HEK293 (cell line): ENCODE measurements around the gene VRK2.

Source experiments
- CTCF ChIA-PET: fragments of 350-600 bp; formaldehyde crosslinking; extraction: SDS; loops from one replicate; lab custom pipeline; 2021; ENCODE audit warnings: antibody characterized with exemption; lab: Yijun Ruan, JAX
- POLR2A ChIA-PET: fragments of 300-600 bp; formaldehyde crosslinking; extraction: SDS; loops from one replicate; lab custom pipeline; 2020; ENCODE audit warnings: antibody characterized with exemption, inconsistent platforms; lab: Yijun Ruan, JAX
- H3K27ac ChIP-seq: fragments of 200-500 bp; sonication (Bioruptor generic); 2 replicates; pipeline ENCODE4 v1.5.1; 2014; ENCODE audit warnings: low read depth, low read length, control low read depth, inconsistent platforms; ENCODE audit errors: extremely low read depth
- H3K36me3 ChIP-seq, 2 experiments: fragments of 200-500 bp in 1 of 2; sonication (Bioruptor generic) in 1 of 2; 1 replicate in 1 of 2; 2 replicates in 1 of 2; pipeline ENCODE4 v1.5.1; 2014 to 2017; ENCODE audit warnings: inconsistent platforms in 2 of 2, low read length in 2 of 2; ENCODE audit not compliant: control insufficient read depth in 2 of 2, insufficient read depth in 1 of 2
- H3K4me1 ChIP-seq: fragments of 200-500 bp; sonication (Bioruptor generic); 2 replicates; pipeline ENCODE4 v1.5.1; 2014; ENCODE audit warnings: mild to moderate bottlenecking, low read length, inconsistent platforms; ENCODE audit not compliant: control insufficient read depth, insufficient read depth
- H3K4me3 ChIP-seq: 2 replicates; pipeline ENCODE4 v1.5.1; 2011; ENCODE audit warnings: low read depth, mild to moderate bottlenecking, control low read depth, low read length, moderate library complexity
- H3K9me3 ChIP-seq: fragments of 200-500 bp; sonication (Bioruptor generic); 2 replicates; pipeline ENCODE4 v1.5.1; 2014; ENCODE audit warnings: low read depth, low read length, inconsistent platforms; ENCODE audit not compliant: control insufficient read depth, insufficient read depth
- AEBP2 ChIP-seq: fragments of 450-650 bp; formaldehyde crosslinking; IDR thresholded peaks from 2 replicates; pipeline ENCODE4 v1.5.1; 2016; ENCODE audit warnings: missing biosample characterization, missing genetic modification characterization, borderline replicate concordance
- GLI4 ChIP-seq: fragments of 450-650 bp; formaldehyde crosslinking; IDR thresholded peaks from 2 replicates; pipeline ENCODE4 v1.5.1; 2016; ENCODE audit warnings: missing biosample characterization, missing genetic modification characterization
- KLF10 ChIP-seq: fragments of 450-650 bp; IDR thresholded peaks from 2 replicates; pipeline ENCODE4 v1.5.1; 2018; ENCODE audit warnings: missing biosample characterization, mild to moderate bottlenecking, missing genetic modification characterization
- MYNN ChIP-seq: fragments of 450-650 bp; formaldehyde crosslinking; IDR thresholded peaks from 2 replicates; pipeline ENCODE4 v1.5.1; 2016; ENCODE audit warnings: missing biosample characterization, missing genetic modification characterization, borderline replicate concordance
- MZF1 ChIP-seq: fragments of 450-650 bp; formaldehyde crosslinking; IDR thresholded peaks from 2 replicates; pipeline ENCODE4 v1.5.1; 2017; ENCODE audit warnings: missing biosample characterization, missing genetic modification characterization, borderline replicate concordance
- RBAK ChIP-seq: fragments of 450-650 bp; formaldehyde crosslinking; IDR thresholded peaks from 2 replicates; pipeline ENCODE4 v1.5.1; 2016; ENCODE audit warnings: missing biosample characterization, missing genetic modification characterization
- ZBTB49 ChIP-seq: fragments of 450-650 bp; formaldehyde crosslinking; IDR thresholded peaks from 2 replicates; pipeline ENCODE4 v1.5.1; 2016; ENCODE audit warnings: missing biosample characterization, missing genetic modification characterization, low read depth
- ZBTB7A ChIP-seq: fragments of 450-650 bp; formaldehyde crosslinking; IDR thresholded peaks from 2 replicates; pipeline ENCODE4 v1.5.1; 2016; ENCODE audit warnings: low read depth, missing biosample characterization, missing genetic modification characterization
- ZFP41 ChIP-seq: fragments of 450-650 bp; formaldehyde crosslinking; IDR thresholded peaks from 2 replicates; pipeline ENCODE4 v1.5.1; 2016; ENCODE audit warnings: missing biosample characterization, missing genetic modification characterization, borderline replicate concordance
- ZNF10 ChIP-seq: fragments of 450-650 bp; formaldehyde crosslinking; IDR thresholded peaks from 2 replicates; pipeline ENCODE4 v1.5.1; 2017; ENCODE audit warnings: missing biosample characterization, missing genetic modification characterization
- ZNF140 ChIP-seq: fragments of 450-650 bp; formaldehyde crosslinking; IDR thresholded peaks from 2 replicates; pipeline ENCODE4 v1.5.1; 2016; ENCODE audit warnings: missing biosample characterization, missing genetic modification characterization
- ZNF280D ChIP-seq: fragments of 450-650 bp; formaldehyde crosslinking; IDR thresholded peaks from 2 replicates; pipeline ENCODE4 v1.5.1; 2016; ENCODE audit warnings: missing biosample characterization, missing genetic modification characterization
- ZNF335 ChIP-seq: fragments of 450-650 bp; formaldehyde crosslinking; conservative IDR thresholded peaks from 2 replicates; pipeline ENCODE4 v1.5.1; 2016; ENCODE audit warnings: missing biosample characterization, missing genetic modification characterization
- ZNF37A ChIP-seq: fragments of 450-650 bp; IDR thresholded peaks from 2 replicates; pipeline ENCODE4 v1.5.1; 2018; ENCODE audit warnings: missing biosample characterization, missing genetic modification characterization
- ZNF426 ChIP-seq: fragments of 450-650 bp; formaldehyde crosslinking; IDR thresholded peaks from 2 replicates; pipeline ENCODE4 v1.5.1; 2017; ENCODE audit warnings: missing biosample characterization, missing genetic modification characterization, mild to moderate bottlenecking, inconsistent platforms, moderate library complexity
- ZNF449 ChIP-seq: fragments of 450-650 bp; formaldehyde crosslinking; IDR thresholded peaks from 2 replicates; pipeline ENCODE4 v1.5.1; 2017; ENCODE audit warnings: missing biosample characterization, mild to moderate bottlenecking, missing genetic modification characterization, moderate library complexity
- ZNF600 ChIP-seq: fragments of 450-650 bp; formaldehyde crosslinking; IDR thresholded peaks from 2 replicates; pipeline ENCODE4 v1.5.1; 2016; ENCODE audit warnings: missing biosample characterization, missing genetic modification characterization
- ZNF626 ChIP-seq: fragments of 450-650 bp; sonication (Bioruptor Pico); formaldehyde crosslinking; IDR thresholded peaks from 2 replicates; pipeline ENCODE4 v1.5.1; 2018; ENCODE audit warnings: missing biosample characterization, missing genetic modification characterization, inconsistent platforms
- ZNF645 ChIP-seq: fragments of 450-650 bp; formaldehyde crosslinking; IDR thresholded peaks from 2 replicates; pipeline ENCODE4; 2016; ENCODE audit warnings: missing biosample characterization, missing genetic modification characterization
- TF ChIP-seq, protein P1 (sequence below): fragments of 450-650 bp; IDR thresholded peaks from 2 replicates; pipeline ENCODE4 v1.5.1; 2018; ENCODE audit warnings: missing biosample characterization, missing genetic modification characterization

The VRK2 gene

DNA sequence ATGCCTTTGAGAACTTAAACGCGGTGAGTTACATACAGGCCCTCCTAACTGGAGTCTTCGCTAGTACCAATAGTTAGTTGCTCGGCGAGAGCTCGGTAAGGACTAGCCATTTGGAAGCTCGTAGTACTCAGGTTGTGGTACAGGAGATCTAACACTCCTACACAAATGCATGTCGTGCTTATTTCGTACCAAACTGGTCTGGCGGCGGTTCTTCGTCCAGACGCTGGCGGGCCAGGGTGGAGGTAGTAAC is 346 bp upstream of the VRK2 start:
- ChIA-PET CTCF (interaction anchor here (0.6 kb wide), 1 partner anchor 12 kb away, joined by 4 read pairs; no protein-coding TSS in a partner anchor), POLR2A (interaction anchor here (0.7 to 1.5 kb wide), 9 partner anchors 12 to 216 kb away, joined by 3 to 4 read pairs (median 3); partner anchors contain the start of gene FANCL)
- H3K4me1 ChIP-seq, result peaks cover 7% of the 10 kb centered on the region; the same call in 1 of the 2 replicates
- peak overlapping the region; percentile 76 for H3K4me3 ChIP-seq
- TF ChIP-seq ZNF645 (tag by site-specific recombination) (no peak), MZF1 (tag by site-specific recombination) (0 out of 2 replicates have a peak, but pooled peaks have one; percentile 40), ZBTB49 (no peak), ZFP41 (tag by site-specific recombination) (no peak), ZNF335 (peak; percentile 7; the same call in 1 of the 2 replicates), GLI4 (tag by site-specific recombination) (no peak), ZNF426 (tag by site-specific recombination) (no peak), MYNN (tag by site-specific recombination) (no peak), ZBTB7A (tag by site-specific recombination) (no peak), ZNF600 (tag by site-specific recombination) (peak; percentile 70; the same call in 1 of the 2 replicates), AEBP2 (no peak), RBAK (no peak), KLF10 (no peak), ZNF37A (tag by site-specific recombination) (no peak), ZNF626 (no peak), ZNF10 (tag by site-specific recombination) (no peak)
- TF ChIP-seq, protein P1, sequence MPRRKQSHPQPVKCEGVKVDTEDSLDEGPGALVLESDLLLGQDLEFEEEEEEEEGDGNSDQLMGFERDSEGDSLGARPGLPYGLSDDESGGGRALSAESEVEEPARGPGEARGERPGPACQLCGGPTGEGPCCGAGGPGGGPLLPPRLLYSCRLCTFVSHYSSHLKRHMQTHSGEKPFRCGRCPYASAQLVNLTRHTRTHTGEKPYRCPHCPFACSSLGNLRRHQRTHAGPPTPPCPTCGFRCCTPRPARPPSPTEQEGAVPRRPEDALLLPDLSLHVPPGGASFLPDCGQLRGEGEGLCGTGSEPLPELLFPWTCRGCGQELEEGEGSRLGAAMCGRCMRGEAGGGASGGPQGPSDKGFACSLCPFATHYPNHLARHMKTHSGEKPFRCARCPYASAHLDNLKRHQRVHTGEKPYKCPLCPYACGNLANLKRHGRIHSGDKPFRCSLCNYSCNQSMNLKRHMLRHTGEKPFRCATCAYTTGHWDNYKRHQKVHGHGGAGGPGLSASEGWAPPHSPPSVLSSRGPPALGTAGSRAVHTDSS (tag by site-specific recombination), result no peak
- H3K27ac ChIP-seq, result peak overlapping the region; percentile 92
- H3K36me3 ChIP-seq, result peaks cover 0 to 9% of the 10 kb centered on the region in 2 experiments; a peak in 1 of 3 replicates
- H3K9me3 ChIP-seq, result no peaks in the 10 kb centered on the region

GRCh38 chr2:58047373-58047935 is 848 bp downstream of the VRK2 start:
- ChIA-PET POLR2A (interaction anchor here (0.8 to 1.2 kb wide), 2 partner anchors 53 to 287 kb away, joined by 3 read pairs; no protein-coding TSS in a partner anchor), CTCF (no interaction called here)

More at GRCh38 chr2:58047373-58047935, 848 bp downstream of the VRK2 start:
- Histone ChIP-seq H3K27ac (peak overlapping the region; percentile 92), H3K9me3 (no peaks in the 10 kb centered on the region), H3K4me1 (peaks cover 7% of the 10 kb centered on the region; the same call in 1 of the 2 replicates), H3K4me3 (peak overlapping the region; percentile 76), H3K36me3 (peaks cover 0 to 11% of the 10 kb centered on the region in 2 experiments; a peak in 1 of 3 replicates)
- no peak for TF ChIP-seq ZNF140 (tag by site-specific recombination)
- TF ChIP-seq ZNF449 (tag by site-specific recombination), result 0 out of 2 replicates have a peak, but pooled peaks have one; percentile 8
- TF ChIP-seq ZNF280D, result no peak
